ENCODE measurements around the gene HOXA2.

Gene HOXA2

GRCh38 chr7:27071622-27072390 is 30.7 kb downstream of the HOXA2 start:
- DNase-seq, result no peak

GRCh38 chr7:27068259-27068658 is 34.2 kb downstream of the HOXA2 start:
- DNase-seq, result no peak

GRCh38 chr7:27066148-27066547 is 36.3 kb downstream of the HOXA2 start:
- DNase-seq, result no peak

- no peak for DNase-seq
Measured at GRCh38 chr7:27065709-27066108, 36.8 kb downstream of the HOXA2 start.

GRCh38 chr7:27064661-27065060 is 37.8 kb downstream of the HOXA2 start:
- DNase-seq, result no peak

GRCh38 chr7:27064159-27064558 is 38.3 kb downstream of the HOXA2 start:
- no peak for DNase-seq

GRCh38 chr7:27062946-27063345 is 39.5 kb downstream of the HOXA2 start:
- no peak for DNase-seq

GRCh38 chr7:27053153-27053552 is 49.3 kb downstream of the HOXA2 start:
- no peak for DNase-seq

- DNase-seq, result no peak
Measured at GRCh38 chr7:27051451-27051850, 51.0 kb downstream of the HOXA2 start.

All from NCI-H2227 treated with DMSO at 0.1 percent for 48 hours (cell line).